Choroid plexus epithelial cell (primary cell): ENCODE data around the gene RGS5.

Experiments
- DNase-seq: peaks from one replicate; pipeline ENCODE4 v3.0.0-alpha.2; 2010; ENCODE audit warnings: low read depth
- H3K4me3 ChIP-seq: 2 replicates; pipeline ENCODE4 v1.5.1; 2011; ENCODE audit warnings: low read depth, mild to moderate bottlenecking, control low read depth, low read length, moderate library complexity
- TF ChIP-seq, protein P1 (sequence below): conservative IDR thresholded peaks from 2 replicates; pipeline ENCODE4 v1.5.1; 2011; ENCODE audit warnings: low read depth, mild to moderate bottlenecking, control low read depth, inconsistent platforms, low read length, moderate library complexity

Gene RGS5

GRCh38 chr1:163131981-163132380 is 70.7 kb downstream of the RGS5 start:
- no peak overlapping the region for H3K4me3 ChIP-seq
- no peak for DNase-seq
- TF ChIP-seq, protein P1, sequence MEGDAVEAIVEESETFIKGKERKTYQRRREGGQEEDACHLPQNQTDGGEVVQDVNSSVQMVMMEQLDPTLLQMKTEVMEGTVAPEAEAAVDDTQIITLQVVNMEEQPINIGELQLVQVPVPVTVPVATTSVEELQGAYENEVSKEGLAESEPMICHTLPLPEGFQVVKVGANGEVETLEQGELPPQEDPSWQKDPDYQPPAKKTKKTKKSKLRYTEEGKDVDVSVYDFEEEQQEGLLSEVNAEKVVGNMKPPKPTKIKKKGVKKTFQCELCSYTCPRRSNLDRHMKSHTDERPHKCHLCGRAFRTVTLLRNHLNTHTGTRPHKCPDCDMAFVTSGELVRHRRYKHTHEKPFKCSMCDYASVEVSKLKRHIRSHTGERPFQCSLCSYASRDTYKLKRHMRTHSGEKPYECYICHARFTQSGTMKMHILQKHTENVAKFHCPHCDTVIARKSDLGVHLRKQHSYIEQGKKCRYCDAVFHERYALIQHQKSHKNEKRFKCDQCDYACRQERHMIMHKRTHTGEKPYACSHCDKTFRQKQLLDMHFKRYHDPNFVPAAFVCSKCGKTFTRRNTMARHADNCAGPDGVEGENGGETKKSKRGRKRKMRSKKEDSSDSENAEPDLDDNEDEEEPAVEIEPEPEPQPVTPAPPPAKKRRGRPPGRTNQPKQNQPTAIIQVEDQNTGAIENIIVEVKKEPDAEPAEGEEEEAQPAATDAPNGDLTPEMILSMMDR: no peak

- DNase-seq: peak; percentile 47
- TF ChIP-seq, protein P1: no peak
- no peak overlapping the region for H3K4me3 ChIP-seq
Measured at GRCh38 chr1:163130225-163130856, 72.4 kb downstream of the RGS5 start.

- DNase-seq: no peak
- TF ChIP-seq, protein P1: no peak
- H3K4me3 ChIP-seq: no peak overlapping the region
Measured at GRCh38 chr1:163128282-163128681, 74.4 kb downstream of the RGS5 start.

GRCh38 chr1:163124812-163125211 is 77.9 kb downstream of the RGS5 start:
- H3K4me3 ChIP-seq: no peak overlapping the region
- TF ChIP-seq, protein P1: no peak
- DNase-seq: no peak

DNA sequence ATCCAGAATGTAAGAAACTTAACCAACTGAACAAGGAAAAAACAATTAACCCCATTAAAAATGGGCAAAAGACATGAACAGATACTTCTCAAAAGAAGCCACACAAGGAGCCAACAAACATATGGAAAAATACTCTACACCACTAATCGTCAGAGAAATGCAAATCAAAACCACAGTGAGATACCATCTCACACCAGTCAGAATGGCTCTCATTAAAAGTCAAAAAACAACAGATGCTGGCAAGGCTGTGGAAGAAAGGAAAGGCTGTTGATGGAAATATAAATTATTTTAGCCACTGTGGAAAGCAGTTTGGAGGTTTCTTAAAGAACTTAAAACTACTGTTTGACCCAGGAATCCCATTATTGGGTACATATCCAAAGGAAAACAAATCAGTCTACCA is 82.3 kb downstream of the RGS5 start:
- no peak for DNase-seq
- no peak overlapping the region for H3K4me3 ChIP-seq
- TF ChIP-seq, protein P1: no peak

DNA sequence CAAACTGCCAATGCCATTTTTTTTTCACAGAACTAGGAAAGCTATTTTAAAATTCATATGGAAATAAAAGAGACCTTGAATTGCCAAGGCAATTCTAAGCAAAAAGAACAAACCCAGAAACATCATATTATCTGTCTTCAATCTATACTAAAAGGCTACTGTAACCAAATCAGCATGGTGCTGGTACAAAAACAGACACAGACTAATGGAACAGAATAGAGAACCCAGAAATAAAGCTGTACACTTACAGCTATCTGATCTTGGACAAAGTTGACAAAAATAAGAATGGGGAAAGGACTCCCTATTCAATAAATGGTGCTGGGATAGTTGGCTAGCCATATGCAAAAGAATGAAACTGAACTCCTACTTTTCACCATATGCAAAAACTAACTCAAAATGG is 83.0 kb downstream of the RGS5 start:
- H3K4me3 ChIP-seq: no peak overlapping the region
- TF ChIP-seq, protein P1: no peak
- DNase-seq: no peak

DNA sequence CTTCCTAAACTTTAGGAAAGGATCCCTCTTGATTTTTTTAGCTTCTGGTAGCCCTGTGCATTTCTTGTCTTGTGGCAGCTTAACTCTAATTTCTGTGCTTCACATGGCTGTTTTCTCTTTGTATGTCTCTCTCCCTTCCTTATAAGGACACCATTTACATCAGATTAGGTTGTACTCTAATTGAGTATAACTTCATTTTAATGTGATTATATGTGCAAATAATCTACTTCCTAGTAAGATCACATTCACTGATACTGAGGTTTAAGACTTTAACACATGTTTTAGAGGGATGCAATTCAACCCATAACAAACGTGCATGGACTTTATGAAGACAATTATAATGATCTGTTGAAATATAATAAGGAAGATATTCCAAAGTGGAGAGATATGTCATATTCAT is 86.8 kb downstream of the RGS5 start:
- no peak for DNase-seq
- TF ChIP-seq, protein P1: no peak
- no peak overlapping the region for H3K4me3 ChIP-seq
